Chondrocyte (in vitro differentiated cells): ENCODE results near the gene HLF. TPM values are rescaled to one million over a fixed set of nuclear protein-coding genes. Genes with fewer than 3 reads are reported as not detected.

Source experiments
- DNase-seq: peaks from one replicate; pipeline ENCODE4 v3.0.0; 2021; ENCODE audit warnings: mixed read lengths, low spot score
- H3K27ac Mint-ChIP-seq: one replicate; pipeline ENCODE4 v1.8.0; 2021; ENCODE audit warnings: mild to moderate bottlenecking, moderate library complexity, mixed read lengths; ENCODE audit not compliant: unreplicated experiment
- H3K27me3 Mint-ChIP-seq: 2 replicates; pipeline ENCODE4 v1.8.0; 2021; ENCODE audit warnings: low read depth, mixed read lengths
- H3K36me3 Mint-ChIP-seq: 2 replicates; pipeline ENCODE4 v1.8.0; 2021; ENCODE audit warnings: low read depth, mixed read lengths
- H3K4me1 Mint-ChIP-seq: 2 replicates; pipeline ENCODE4 v1.8.0; 2021; ENCODE audit warnings: low read depth, mild to moderate bottlenecking, mixed read lengths
- H3K4me3 Mint-ChIP-seq: one replicate; pipeline ENCODE4 v1.8.0; 2021; ENCODE audit warnings: mild to moderate bottlenecking, moderate library complexity, mixed read lengths; ENCODE audit not compliant: unreplicated experiment
- H3K9me3 Mint-ChIP-seq: 2 replicates; pipeline ENCODE4 v1.8.0; 2021; ENCODE audit warnings: low read depth, mixed read lengths
- CTCF ChIP-seq: fragments of 200-600 bp; sonication (generic); IDR thresholded peaks from 2 replicates; pipeline ENCODE4 v1.5.0; 2021; ENCODE audit warnings: antibody characterized with exemption, mild to moderate bottlenecking, moderate library complexity
- total RNA-seq: library from RNA; stranded (reverse); gene quantifications from 3 replicates; pipeline ENCODE4 v1.2.1, GENCODE V29; 2021

The HLF gene
- total RNA-seq, 1 donor from 2014 or later = 0.47 TPM

GRCh38 chr17:55230716-55231115, 34.0 kb upstream of the HLF start:
- Mint-ChIP-seq H3K9me3 (no peaks in the 10 kb centered on the region), H3K4me3 (no peak overlapping the region), H3K36me3 (no peaks in the 10 kb centered on the region), H3K27me3 (peaks cover 18% of the 10 kb centered on the region), H3K27ac (no peak overlapping the region), H3K4me1 (no peaks in the 10 kb centered on the region)
- no peak for TF ChIP-seq CTCF
- DNase-seq = no peak

- no peak for TF ChIP-seq CTCF
- no peak for DNase-seq
- H3K27me3 Mint-ChIP-seq = peaks cover 15% of the 10 kb centered on the region
- H3K36me3 Mint-ChIP-seq = no peaks in the 10 kb centered on the region
- H3K4me3 Mint-ChIP-seq = no peak overlapping the region
- H3K27ac Mint-ChIP-seq = no peak overlapping the region
- H3K9me3 Mint-ChIP-seq = no peaks in the 10 kb centered on the region
- peaks cover 6% of the 10 kb centered on the region for H3K4me1 Mint-ChIP-seq
Observed at GRCh38 chr17:55233840-55234239, 30.9 kb upstream of the HLF start.

- no peak for DNase-seq
- peaks cover 10% of the 10 kb centered on the region for H3K4me1 Mint-ChIP-seq
- no peak overlapping the region for H3K27ac Mint-ChIP-seq
- no peaks in the 10 kb centered on the region for H3K9me3 Mint-ChIP-seq
- TF ChIP-seq CTCF = no peak
- H3K27me3 Mint-ChIP-seq = peaks cover 18% of the 10 kb centered on the region
- no peaks in the 10 kb centered on the region for H3K36me3 Mint-ChIP-seq
- no peak overlapping the region for H3K4me3 Mint-ChIP-seq
Observed at GRCh38 chr17:55236316-55236715, 28.4 kb upstream of the HLF start.

- H3K4me1 Mint-ChIP-seq = peaks cover 10% of the 10 kb centered on the region
- TF ChIP-seq CTCF = no peak
- H3K27ac Mint-ChIP-seq = no peak overlapping the region
- no peaks in the 10 kb centered on the region for H3K36me3 Mint-ChIP-seq
- peaks cover 4% of the 10 kb centered on the region for H3K9me3 Mint-ChIP-seq
- DNase-seq = no peak
- peaks cover 23% of the 10 kb centered on the region for H3K27me3 Mint-ChIP-seq
- H3K4me3 Mint-ChIP-seq = no peak overlapping the region
Observed at GRCh38 chr17:55237268-55237667, 27.5 kb upstream of the HLF start.

GRCh38 chr17:55237841-55238178, 26.9 kb upstream of the HLF start:
- no peak for DNase-seq
- Mint-ChIP-seq H3K27me3 (peaks cover 23% of the 10 kb centered on the region), H3K4me1 (peaks cover 10% of the 10 kb centered on the region)

More at GRCh38 chr17:55237841-55238178, 26.9 kb upstream of the HLF start:
- H3K36me3 Mint-ChIP-seq = no peaks in the 10 kb centered on the region
- H3K27ac Mint-ChIP-seq = peak overlapping the region; percentile 24
- no peak for TF ChIP-seq CTCF
- peaks cover 4% of the 10 kb centered on the region for H3K9me3 Mint-ChIP-seq
- H3K4me3 Mint-ChIP-seq = peak overlapping the region; percentile 78
